Peyer's patch (tissue), 4 donors: ENCODE measurements around the gene TRIB2. TPM values are rescaled to one million over a fixed set of nuclear protein-coding genes. Genes with fewer than 3 reads are reported as not detected.

Experiments
- DNase-seq, 3 donors: peaks; one replicate each; pipeline ENCODE4 v3.0.0-alpha.2; 2017 to 2019
- H3K27ac ChIP-seq, 4 donors: fragments of 200-600 bp; sonication (generic); one replicate each; pipeline ENCODE4 v1.5.1; 2016 to 2019
- H3K27me3 ChIP-seq, 2 donors: fragments of 200-600 bp; sonication (generic); one replicate each; pipeline ENCODE4 v1.5.1; 2019
- H3K36me3 ChIP-seq, 3 donors: fragments of 200-600 bp; sonication (generic); one replicate each; pipeline ENCODE4 v1.5.1; 2016 to 2019
- H3K4me1 ChIP-seq, 4 donors: fragments of 200-600 bp; sonication (generic); one replicate each; pipeline ENCODE4 v1.5.1; 2016 to 2019
- H3K4me3 ChIP-seq, 4 donors: fragments of 200-600 bp; sonication (generic); 1 replicate in 3 of 4; 2 replicates in 1 of 4; pipeline ENCODE4 v1.5.1; 2016 to 2019; ENCODE audit warnings: mild to moderate bottlenecking in 1 of 4
- H3K9me3 ChIP-seq, 4 donors: fragments of 200-600 bp; sonication (generic); one replicate each; pipeline ENCODE4 v1.5.1; 2016 to 2019; ENCODE audit warnings: mild to moderate bottlenecking in 1 of 4
- CTCF ChIP-seq, 6 experiments: fragments of 450-650 bp in 4 of 6; fragments of 200-600 bp in 2 of 6; sonication (generic) in 1 of 6; IDR thresholded peaks; one replicate each; pipeline ENCODE4 v1.5.1; 2017 to 2019; ENCODE audit warnings: antibody characterized with exemption in 6 of 6, mild to moderate bottlenecking in 3 of 6, moderate library complexity in 1 of 6
- POLR2A ChIP-seq, 2 donors: fragments of 450-650 bp; IDR thresholded peaks; one replicate each; pipeline ENCODE4 v1.5.1; 2017; ENCODE audit warnings: antibody characterized with exemption in 2 of 2, mild to moderate bottlenecking in 2 of 2, moderate library complexity in 2 of 2
- total RNA-seq, 4 donors: library from RNA; depleted of rRNA; stranded (reverse); fragments of >200 nt; gene quantifications; one replicate each; pipeline ENCODE4 v1.1.0, GENCODE V29; 2016

TRIB2 gene
- total RNA-seq, 4 donors from 2014 or later = 6.8 to 58.6 (median 12.6) TPM

GRCh38 chr2:12714391-12715221, 2.1 kb upstream of the TRIB2 start:
- H3K27me3 ChIP-seq = no peaks in the 10 kb centered on the region
- no peaks in the 10 kb centered on the region for H3K9me3 ChIP-seq
- no peak for DNase-seq
- no peak overlapping the region for H3K4me3 ChIP-seq
- TF ChIP-seq CTCF (IDR thresholded peaks at IDR 0.05) (no peak), POLR2A (IDR thresholded peaks at IDR 0.05) (no peak)
- no peaks in the 10 kb centered on the region for H3K36me3 ChIP-seq
- no peaks in the 10 kb centered on the region for H3K4me1 ChIP-seq
- peak overlapping the region in 2 of 4 donors; percentile 90 to 95 for H3K27ac ChIP-seq

- Histone ChIP-seq H3K27me3 (no peaks in the 10 kb centered on the region), H3K36me3 (no peaks in the 10 kb centered on the region), H3K4me3 (peak overlapping the region in 3 of 4 donors; percentile 54 to 71 (median 61)), H3K9me3 (no peaks in the 10 kb centered on the region), H3K27ac (peak overlapping the region; percentile 86 to 95 (median 89)), H3K4me1 (peaks cover 0 to 4% (median 0%) of the 10 kb centered on the region in 4 donors)
- TF ChIP-seq POLR2A (IDR thresholded peaks at IDR 0.05) = no peak
- DNase-seq = no peak
Measured at GRCh38 chr2:12715258-12716031, 1.3 kb upstream of the TRIB2 start.

GRCh38 chr2:12716032-12716281, 779 bp upstream of the TRIB2 start:
- peak; percentile 63 to 87 (median 81) for DNase-seq
- H3K4me3 ChIP-seq = peak overlapping the region; percentile 54 to 71 (median 62)
- peak; percentile 39 to 63 (median 51) for TF ChIP-seq CTCF (IDR thresholded peaks at IDR 0.05)
- TF ChIP-seq POLR2A (IDR thresholded peaks at IDR 0.05) = no peak
- H3K4me1 ChIP-seq = peaks cover 0 to 5% (median 0%) of the 10 kb centered on the region in 4 donors
- peak overlapping the region; percentile 86 to 95 (median 89) for H3K27ac ChIP-seq
- H3K36me3 ChIP-seq = no peaks in the 10 kb centered on the region
- no peaks in the 10 kb centered on the region for H3K9me3 ChIP-seq
- H3K27me3 ChIP-seq = no peaks in the 10 kb centered on the region

GRCh38 chr2:12717191-12718014, 667 bp downstream of the TRIB2 start:
- Histone ChIP-seq H3K27ac (peak overlapping the region; percentile 86 to 95 (median 89)), H3K27me3 (no peaks in the 10 kb centered on the region), H3K9me3 (no peaks in the 10 kb centered on the region), H3K4me1 (peaks cover 0 to 8% (median 2%) of the 10 kb centered on the region in 4 donors), H3K4me3 (peak overlapping the region; percentile 54 to 71 (median 62)), H3K36me3 (no peaks in the 10 kb centered on the region)
- TF ChIP-seq POLR2A (IDR thresholded peaks at IDR 0.05) (no peak), CTCF (IDR thresholded peaks at IDR 0.05) (peak in 1 of 6 experiments; percentile 30)
- peak; percentile 62 to 81 (median 63) for DNase-seq

GRCh38 chr2:12718015-12718671, 1.4 kb downstream of the TRIB2 start:
- Histone ChIP-seq H3K36me3 (no peaks in the 10 kb centered on the region), H3K27me3 (no peaks in the 10 kb centered on the region), H3K4me3 (peak overlapping the region; percentile 54 to 71 (median 62)), H3K4me1 (peaks cover 0 to 8% (median 2%) of the 10 kb centered on the region in 4 donors), H3K27ac (peak overlapping the region; percentile 86 to 95 (median 89)), H3K9me3 (no peaks in the 10 kb centered on the region)
- peak in 2 of 3 donors; percentile 41 to 67 for DNase-seq
- no peak for TF ChIP-seq POLR2A (IDR thresholded peaks at IDR 0.05)
